Globus pallidus (tissue), 1 donor: ENCODE results near the gene TMUB1.
A peak's percentile ranks its signal among the peaks of the same experiment; 100 is the strongest.

Source experiments
- DNase-seq: peaks from one replicate; pipeline ENCODE4 v3.0.0-alpha.2; 2015; ENCODE audit warnings: low spot score

The TMUB1 gene

DNA sequence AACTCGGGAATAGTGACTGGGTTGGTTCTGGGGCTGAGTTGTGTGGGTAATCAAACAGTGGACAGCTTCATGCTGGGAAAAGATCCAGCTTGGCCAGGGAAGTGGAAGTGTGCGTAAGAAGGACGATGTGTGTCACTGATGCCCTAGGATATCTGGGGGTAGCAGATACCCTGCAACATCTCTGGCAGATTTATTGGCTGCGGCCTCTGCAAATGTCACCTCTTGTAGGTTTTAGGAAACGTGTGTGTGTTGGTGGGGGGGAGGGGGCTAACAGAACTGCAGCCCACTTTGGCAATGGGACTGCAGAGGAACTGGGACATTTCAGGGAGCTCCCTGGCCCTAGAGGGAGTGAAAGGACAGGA, 2.0 kb upstream of the TMUB1 start:
- peak; percentile 42 for DNase-seq

DNA sequence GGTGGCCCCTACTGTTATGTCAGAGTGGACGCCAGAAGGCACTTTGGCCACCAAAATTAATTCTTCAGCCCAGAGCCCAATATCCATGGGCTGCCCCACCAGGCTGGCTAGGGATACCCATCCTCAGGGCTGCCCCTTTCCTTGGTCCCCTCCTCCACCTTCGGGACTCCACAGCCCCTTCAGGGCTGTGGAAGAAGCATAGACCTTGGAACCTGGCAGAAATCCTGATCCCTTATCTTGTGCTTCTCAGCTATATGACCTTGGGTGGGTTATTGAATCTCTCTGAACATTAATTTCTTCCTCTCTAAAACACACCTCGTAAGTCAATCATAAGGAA, 499 bp upstream of the TMUB1 start:
- no peak for DNase-seq

DNA sequence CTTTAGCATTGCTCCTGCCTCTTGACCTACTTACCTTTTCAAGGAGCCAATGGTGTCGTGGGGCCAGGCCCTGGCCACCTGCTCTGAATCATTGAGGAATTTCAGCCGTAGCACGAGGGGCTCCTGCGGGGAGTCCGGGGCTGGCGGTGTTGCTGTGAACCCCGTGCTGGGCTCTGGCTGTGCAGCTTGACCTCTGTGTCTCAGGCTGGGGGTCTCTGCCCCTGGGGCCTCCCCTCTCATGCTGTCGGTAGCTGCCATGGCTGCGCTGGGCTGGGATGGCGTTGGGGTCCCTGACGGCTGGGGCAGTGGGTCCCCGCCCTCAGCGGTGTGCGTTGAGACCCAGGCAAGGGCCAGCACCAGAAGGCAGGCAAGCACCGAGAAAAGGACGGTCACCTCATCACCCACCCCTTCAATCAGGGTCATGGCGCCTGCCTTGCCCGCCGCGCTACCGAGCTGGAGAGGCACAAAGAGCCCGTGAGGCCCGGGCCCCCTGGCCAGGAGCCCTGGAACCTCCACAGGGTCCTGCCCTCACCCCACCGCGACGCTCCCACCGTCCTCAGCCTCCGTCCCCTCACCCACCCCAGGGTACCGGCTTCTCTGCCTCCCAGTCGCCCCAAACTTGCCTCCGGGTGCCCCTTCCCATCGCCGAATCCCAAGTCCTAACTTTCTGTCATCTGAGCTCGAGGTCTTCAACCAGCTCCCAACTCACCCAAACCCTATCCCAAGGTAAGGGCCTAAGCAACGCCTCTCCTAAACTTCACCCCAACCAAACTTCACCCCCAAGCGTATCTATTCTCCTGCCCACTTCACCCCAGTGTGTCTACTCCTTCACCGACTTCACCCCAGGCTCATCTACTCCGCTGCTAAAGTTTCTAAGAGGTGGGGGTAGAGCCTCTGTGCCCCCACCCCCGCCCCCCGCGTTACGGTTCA, 887 bp downstream of the TMUB1 start:
- no peak for DNase-seq

- DNase-seq = no peak
Observed at GRCh38 chr7:151081170-151082101, 1.9 kb downstream of the TMUB1 start.

DNA sequence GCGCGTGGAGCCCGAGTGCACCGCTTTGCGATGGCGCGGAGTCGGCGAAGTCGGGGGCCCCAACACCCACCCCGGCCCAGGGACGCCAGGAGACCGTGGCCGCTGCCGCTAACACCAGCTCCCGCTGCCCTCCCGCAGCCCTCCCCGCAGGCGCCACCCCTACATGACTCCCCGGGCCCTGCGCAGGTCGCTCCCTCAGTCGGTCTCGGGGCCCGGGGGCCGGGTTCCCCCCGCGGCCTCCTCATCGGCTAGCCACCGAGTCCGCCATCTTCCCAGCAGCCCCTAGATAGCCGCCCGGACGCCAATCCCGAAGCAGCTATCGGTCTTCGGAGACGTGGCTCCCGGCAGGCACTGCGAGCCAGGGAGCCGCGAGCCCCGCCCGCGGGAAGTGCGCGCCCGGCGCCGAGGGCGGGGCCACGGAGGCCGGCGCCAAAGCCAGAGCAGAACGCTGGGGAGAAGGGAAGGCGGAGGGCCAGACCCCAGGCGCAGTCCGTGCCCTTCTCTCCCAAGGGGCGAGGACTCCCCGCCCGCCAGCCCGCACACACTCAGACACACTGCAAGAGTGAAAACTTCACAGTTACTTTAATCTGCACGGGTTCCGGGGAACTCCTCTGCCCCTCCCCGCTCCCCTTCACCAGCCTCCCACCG, 2.6 kb downstream of the TMUB1 start, which contains the start of gene FASTK:
Gene FASTK (minus strand): TSS at position 288 of the 648 bp plus-strand sequence. CDS start 43 bp downstream, at position 245.
- DNase-seq = peak; percentile 94

DNA sequence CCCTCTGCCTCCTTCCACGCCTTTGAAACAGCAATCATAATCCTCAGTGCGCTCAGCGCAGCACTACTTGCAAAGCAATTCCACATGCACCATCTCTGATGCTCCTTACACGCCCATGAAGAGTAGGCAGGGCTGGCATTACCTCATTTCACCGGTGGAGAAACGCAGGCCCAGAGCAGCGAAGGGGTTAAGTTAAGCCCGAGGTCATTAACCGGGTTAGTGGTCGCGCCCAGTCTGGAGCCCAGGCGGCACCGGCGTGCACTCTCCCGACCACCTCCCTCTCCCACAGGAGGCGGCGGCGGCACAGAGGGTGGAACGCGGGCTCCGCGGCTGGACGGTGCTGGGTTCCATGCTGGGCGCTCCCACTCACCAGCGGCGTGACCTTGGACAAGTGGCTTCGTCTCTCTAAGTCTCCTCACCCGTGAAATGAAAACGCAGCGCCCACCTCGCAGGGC, 3.2 kb downstream of the TMUB1 start:
- DNase-seq = no peak

DNA sequence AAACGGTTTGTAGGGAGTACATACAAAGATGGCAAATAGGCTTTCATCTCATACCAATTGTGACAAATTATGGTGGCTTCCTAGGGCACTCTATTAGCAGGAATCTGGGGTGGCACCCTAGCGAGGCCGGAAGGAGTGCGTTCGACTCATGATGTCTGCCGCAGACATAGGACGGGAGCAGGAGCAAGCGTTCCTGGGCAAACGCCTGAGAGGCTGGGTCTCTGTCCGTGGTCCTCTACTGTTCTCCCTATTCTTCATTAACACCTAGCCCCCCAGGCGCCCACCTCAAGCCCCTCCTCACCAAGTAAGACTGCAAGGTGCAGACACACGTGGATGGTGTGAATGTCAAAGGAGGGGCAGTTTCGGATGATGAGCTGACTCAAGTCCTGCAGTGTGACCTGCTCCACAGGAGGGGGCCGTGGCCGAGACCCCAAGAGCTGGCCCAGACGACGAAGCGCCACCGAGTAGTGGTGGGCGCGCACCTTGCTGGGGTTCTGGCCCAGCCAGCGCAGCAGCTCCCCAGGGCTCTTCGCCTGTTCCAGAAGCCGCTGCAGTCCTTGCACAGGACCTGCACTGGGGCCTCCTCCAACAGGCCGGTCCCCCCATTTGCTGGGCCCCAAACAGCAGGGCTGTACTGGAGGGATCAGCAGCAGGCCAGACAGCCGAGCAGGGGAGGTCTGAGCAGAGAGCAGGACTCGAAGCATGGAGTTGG, 3.9 kb downstream of the TMUB1 start:
- DNase-seq = no peak

DNA sequence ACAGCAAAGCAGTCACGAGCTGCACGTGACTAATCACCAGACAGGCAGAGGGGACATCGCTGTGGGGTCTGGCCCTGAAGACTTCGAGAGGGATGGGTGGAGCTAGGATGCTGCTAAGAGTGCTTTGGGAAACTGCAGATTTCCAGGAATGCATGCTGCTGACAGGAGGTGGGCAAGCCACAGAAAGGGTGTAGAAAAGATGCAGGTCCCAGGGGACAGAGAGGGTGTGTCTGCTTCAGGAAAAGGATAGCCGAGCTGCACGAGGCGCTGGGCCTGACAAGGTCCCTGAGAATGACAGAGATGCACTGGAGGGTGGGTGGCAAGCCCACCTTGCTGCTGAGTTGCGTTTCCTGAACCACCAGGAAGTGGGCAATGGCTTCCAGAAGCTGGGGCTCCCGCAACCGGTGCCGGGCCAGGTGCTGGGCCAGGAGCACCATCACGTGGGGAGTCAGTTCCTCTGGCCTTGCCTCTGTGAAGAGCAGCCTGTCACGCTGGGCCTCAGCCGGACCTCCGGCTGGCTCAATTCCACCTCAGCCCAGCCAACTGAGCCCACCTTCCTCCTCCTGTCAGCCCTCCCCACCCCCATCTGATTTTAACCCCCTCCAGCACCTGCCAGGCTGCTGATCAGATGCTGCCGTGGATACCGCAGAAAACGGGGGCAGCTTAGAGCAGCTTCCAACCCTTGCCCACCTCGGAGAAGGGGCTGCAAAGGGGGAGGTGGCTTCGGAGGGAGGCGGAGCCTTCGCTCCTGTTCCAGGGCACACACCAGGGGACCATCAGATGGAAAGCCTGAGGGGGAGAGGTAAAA, 4.9 kb downstream of the TMUB1 start:
- DNase-seq = no peak

GRCh38 chr7:151077705-151078232, 5.5 kb downstream of the TMUB1 start:
- no peak for DNase-seq

- DNase-seq = no peak
Observed at GRCh38 chr7:151076863-151077704, 6.2 kb downstream of the TMUB1 start.

DNA sequence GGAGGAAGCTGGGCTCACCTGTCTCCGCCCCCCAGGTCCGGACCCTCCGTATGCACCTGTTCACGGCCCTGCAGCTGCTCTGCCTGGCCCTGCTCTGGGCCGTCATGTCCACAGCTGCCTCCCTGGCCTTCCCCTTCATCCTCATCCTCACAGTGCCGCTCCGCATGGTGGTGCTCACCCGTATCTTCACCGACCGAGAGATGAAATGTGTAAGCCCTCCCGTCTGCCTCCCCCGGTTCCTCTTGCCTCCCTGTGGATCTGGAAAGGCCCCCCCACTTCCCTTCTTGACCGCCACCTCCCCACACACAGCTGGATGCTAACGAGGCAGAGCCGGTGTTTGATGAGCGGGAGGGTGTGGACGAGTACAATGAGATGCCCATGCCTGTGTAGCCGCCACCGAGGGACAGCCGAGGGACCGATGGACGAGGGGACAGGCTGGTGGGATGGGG, 7.3 kb downstream of the TMUB1 start:
- no peak for DNase-seq

DNA sequence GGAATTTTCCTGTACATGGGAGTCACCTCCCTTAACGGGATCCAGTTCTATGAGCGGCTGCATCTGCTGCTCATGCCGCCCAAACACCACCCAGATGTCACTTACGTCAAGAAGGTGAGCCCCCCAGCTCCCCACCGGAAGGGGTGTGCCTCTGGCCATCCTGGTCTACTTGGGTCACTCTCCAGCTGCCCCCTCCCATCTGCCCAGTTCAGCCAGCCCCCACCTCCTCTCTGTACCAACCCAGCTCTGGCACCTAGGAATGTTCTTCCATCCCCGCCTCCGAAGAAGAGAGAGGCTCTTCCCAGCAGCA, 7.7 kb downstream of the TMUB1 start:
- DNase-seq = no peak

DNA sequence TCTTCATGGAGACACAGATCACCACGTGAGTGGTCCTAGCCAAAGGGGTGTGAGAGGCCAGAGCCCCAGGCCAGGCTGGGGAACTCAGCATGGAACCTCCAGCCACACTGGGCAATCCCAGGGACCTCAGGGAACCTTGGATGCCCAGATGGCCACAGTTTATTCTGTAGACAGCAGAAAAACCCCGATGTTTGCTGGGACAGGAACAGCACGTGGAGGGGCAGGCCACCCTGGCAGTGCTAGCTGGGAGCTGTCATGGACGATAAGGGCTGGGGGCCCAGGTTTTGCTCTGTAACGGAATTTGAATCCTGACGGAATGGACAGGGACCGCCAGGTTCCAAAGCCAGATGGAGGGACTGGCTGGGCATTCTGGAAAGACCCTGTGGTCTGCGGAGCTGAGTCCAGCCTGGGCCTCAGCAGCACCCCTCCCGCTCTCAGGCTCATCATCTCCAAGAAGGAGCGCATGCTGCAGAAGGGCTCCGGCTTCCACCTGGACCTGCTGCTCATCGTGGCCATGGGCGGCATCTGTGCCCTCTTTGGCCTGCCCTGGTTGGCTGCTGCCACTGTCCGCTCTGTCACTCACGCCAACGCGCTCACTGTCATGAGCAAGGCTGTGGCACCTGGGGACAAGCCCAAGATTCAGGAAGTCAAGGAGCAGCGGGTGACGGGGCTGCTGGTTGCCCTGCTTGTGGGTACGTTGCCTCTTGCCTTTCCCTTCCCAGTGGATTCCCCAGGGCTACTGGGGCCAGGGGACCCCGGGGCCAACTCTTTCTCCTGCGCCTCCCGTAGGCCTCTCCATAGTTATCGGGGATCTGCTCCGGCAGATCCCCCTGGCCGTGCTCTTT, 8.3 kb downstream of the TMUB1 start:
- DNase-seq = no peak

GRCh38 chr7:151073990-151074389, 9.3 kb downstream of the TMUB1 start:
- no peak for DNase-seq

- no peak for DNase-seq
Observed at GRCh38 chr7:151071032-151071866, 12.0 kb downstream of the TMUB1 start.

DNA sequence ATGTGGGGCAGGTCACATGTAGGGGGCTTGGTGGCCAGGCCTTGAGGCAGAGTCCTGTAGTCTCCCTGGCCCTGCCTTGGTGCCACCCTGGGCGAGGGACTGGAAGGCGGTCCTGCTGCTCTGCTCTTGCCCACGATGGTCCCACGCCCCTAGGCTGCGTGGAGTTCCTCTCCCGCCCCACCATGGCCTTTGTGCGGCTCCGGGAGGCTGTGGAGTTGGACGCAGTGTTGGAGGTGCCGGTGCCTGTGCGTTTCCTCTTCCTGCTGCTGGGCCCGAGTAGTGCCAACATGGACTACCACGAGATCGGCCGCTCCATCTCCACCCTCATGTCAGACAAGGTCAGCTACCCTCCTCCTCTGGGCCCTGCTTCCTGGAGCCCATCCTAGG, 12.7 kb downstream of the TMUB1 start:
- no peak for DNase-seq

- no peak for DNase-seq
Observed at GRCh38 chr7:151069841-151070573, 13.3 kb downstream of the TMUB1 start.
